HUES64 (cell line): Measurements from ENCODE around the gene BSN.

Experiments
- H3K27ac ChIP-seq: 2 replicates; pipeline ENCODE4 v1.7.0; 2013; ENCODE audit warnings: low read depth, low read length, inconsistent platforms
- H3K27me3 ChIP-seq: 2 replicates; pipeline ENCODE4 v1.6.1; 2013; ENCODE audit warnings: mild to moderate bottlenecking, low read length; ENCODE audit not compliant: insufficient read depth
- H3K36me3 ChIP-seq: 2 replicates; pipeline ENCODE4 v1.6.1; 2013; ENCODE audit warnings: mild to moderate bottlenecking, low read length; ENCODE audit not compliant: insufficient read depth
- H3K4me1 ChIP-seq: 2 replicates; pipeline ENCODE4 v1.6.1; 2013; ENCODE audit warnings: mild to moderate bottlenecking, low read length, moderate library complexity; ENCODE audit not compliant: insufficient read depth
- H3K4me3 ChIP-seq: 2 replicates; pipeline ENCODE4 v1.5.1; 2013; ENCODE audit warnings: mild to moderate bottlenecking, low read length, moderate library complexity
- H3K9ac ChIP-seq: 2 replicates; pipeline ENCODE4 v1.6.1; 2013; ENCODE audit warnings: mild to moderate bottlenecking, low read depth, low read length
- H3K9me3 ChIP-seq: 2 replicates; pipeline ENCODE4 v1.6.1; 2013; ENCODE audit warnings: low read depth, low read length; ENCODE audit not compliant: insufficient read depth
- WGBS: fragments of 150-250, 120-280 bp; methylation state at CpG from one replicate; pipeline ENCODE4 v1.1.7; 2013; ENCODE audit warnings: missing lambda C conversion rate; 5-methylcytosine and 5-hydroxymethylcytosine counted together

BSN gene

GRCh38 chr3:49630784-49631183, 76.5 kb downstream of the BSN start:
- Histone ChIP-seq H3K4me3 (no peak overlapping the region), H3K27ac (no peak overlapping the region), H3K27me3 (no peaks in the 10 kb centered on the region), H3K36me3 (no peaks in the 10 kb centered on the region), H3K9me3 (no peaks in the 10 kb centered on the region), H3K9ac (no peak overlapping the region), H3K4me1 (no peaks in the 10 kb centered on the region)
- WGBS, result 93% methylated on average over 1 of the region's 1 CpG

- Histone ChIP-seq H3K27me3 (no peaks in the 10 kb centered on the region), H3K4me3 (no peak overlapping the region), H3K9ac (no peak overlapping the region), H3K4me1 (no peaks in the 10 kb centered on the region), H3K9me3 (no peaks in the 10 kb centered on the region), H3K36me3 (no peaks in the 10 kb centered on the region), H3K27ac (no peak overlapping the region)
- 90% methylated on average over 3 of the region's 3 CpGs for WGBS
These were observed 80.5 kb downstream of the BSN start for GRCh38 chr3:49634736-49635135.

- H3K27me3 ChIP-seq, result no peaks in the 10 kb centered on the region
- H3K4me3 ChIP-seq, result no peak overlapping the region
- H3K27ac ChIP-seq, result no peak overlapping the region
- H3K4me1 ChIP-seq, result no peaks in the 10 kb centered on the region
- no peaks in the 10 kb centered on the region for H3K9me3 ChIP-seq
- 74% methylated on average over 7 of the region's 7 CpGs for WGBS
- no peak overlapping the region for H3K9ac ChIP-seq
- H3K36me3 ChIP-seq, result no peaks in the 10 kb centered on the region
These were observed 82.8 kb downstream of the BSN start for GRCh38 chr3:49636883-49637609.

GRCh38 chr3:49638445-49638844, 84.2 kb downstream of the BSN start:
- H3K4me3 ChIP-seq, result no peak overlapping the region
- no peaks in the 10 kb centered on the region for H3K27me3 ChIP-seq
- no peaks in the 10 kb centered on the region for H3K4me1 ChIP-seq
- H3K36me3 ChIP-seq, result no peaks in the 10 kb centered on the region
- WGBS, result 61% methylated on average over 8 of the region's 8 CpGs
- H3K27ac ChIP-seq, result no peak overlapping the region
- H3K9ac ChIP-seq, result no peak overlapping the region
- H3K9me3 ChIP-seq, result no peaks in the 10 kb centered on the region

- Histone ChIP-seq H3K9me3 (no peaks in the 10 kb centered on the region), H3K9ac (no peak overlapping the region), H3K36me3 (no peaks in the 10 kb centered on the region), H3K27ac (no peak overlapping the region), H3K4me3 (no peak overlapping the region), H3K27me3 (no peaks in the 10 kb centered on the region), H3K4me1 (no peaks in the 10 kb centered on the region)
- WGBS, result 94% methylated on average over 2 of the region's 2 CpGs
These were observed 85.3 kb downstream of the BSN start for GRCh38 chr3:49639551-49639950.

- no peaks in the 10 kb centered on the region for H3K4me1 ChIP-seq
- no peak overlapping the region for H3K4me3 ChIP-seq
- H3K27ac ChIP-seq, result no peak overlapping the region
- no peaks in the 10 kb centered on the region for H3K27me3 ChIP-seq
- no peaks in the 10 kb centered on the region for H3K36me3 ChIP-seq
- no peak overlapping the region for H3K9ac ChIP-seq
- no peaks in the 10 kb centered on the region for H3K9me3 ChIP-seq
- WGBS, result 78% methylated on average over 7 of the region's 7 CpGs
These were observed 87.0 kb downstream of the BSN start for GRCh38 chr3:49641292-49641691.

- no peaks in the 10 kb centered on the region for H3K27me3 ChIP-seq
- no peak overlapping the region for H3K4me3 ChIP-seq
- no peak overlapping the region for H3K27ac ChIP-seq
- H3K9me3 ChIP-seq, result no peaks in the 10 kb centered on the region
- 92% methylated on average over 14 of the region's 14 CpGs for WGBS
- H3K4me1 ChIP-seq, result no peaks in the 10 kb centered on the region
- H3K9ac ChIP-seq, result no peak overlapping the region
- no peaks in the 10 kb centered on the region for H3K36me3 ChIP-seq
These were observed 87.8 kb downstream of the BSN start for GRCh38 chr3:49641921-49642707.

- H3K9ac ChIP-seq, result no peak overlapping the region
- H3K9me3 ChIP-seq, result no peaks in the 10 kb centered on the region
- H3K27me3 ChIP-seq, result no peaks in the 10 kb centered on the region
- H3K4me1 ChIP-seq, result no peaks in the 10 kb centered on the region
- no peaks in the 10 kb centered on the region for H3K36me3 ChIP-seq
- H3K27ac ChIP-seq, result no peak overlapping the region
- WGBS, result 89% methylated on average over 9 of the region's 9 CpGs
- H3K4me3 ChIP-seq, result no peak overlapping the region
These were observed 88.5 kb downstream of the BSN start for GRCh38 chr3:49642708-49643145.

- Histone ChIP-seq H3K4me1 (no peaks in the 10 kb centered on the region), H3K36me3 (no peaks in the 10 kb centered on the region), H3K9ac (no peak overlapping the region), H3K4me3 (no peak overlapping the region), H3K9me3 (no peaks in the 10 kb centered on the region), H3K27me3 (no peaks in the 10 kb centered on the region), H3K27ac (no peak overlapping the region)
- WGBS, result 94% methylated on average over 8 of the region's 8 CpGs
These were observed 90.4 kb downstream of the BSN start for GRCh38 chr3:49644684-49645083.

GRCh38 chr3:49646236-49646635, 92.0 kb downstream of the BSN start:
- Histone ChIP-seq H3K9me3 (no peaks in the 10 kb centered on the region), H3K9ac (no peak overlapping the region), H3K27me3 (no peaks in the 10 kb centered on the region), H3K4me1 (no peaks in the 10 kb centered on the region), H3K4me3 (no peak overlapping the region), H3K36me3 (no peaks in the 10 kb centered on the region), H3K27ac (no peak overlapping the region)
- 91% methylated on average over 3 of the region's 3 CpGs for WGBS

GRCh38 chr3:49647741-49648140, 93.5 kb downstream of the BSN start:
- Histone ChIP-seq H3K9me3 (no peaks in the 10 kb centered on the region), H3K9ac (no peak overlapping the region), H3K27ac (no peak overlapping the region), H3K27me3 (no peaks in the 10 kb centered on the region), H3K36me3 (no peaks in the 10 kb centered on the region), H3K4me3 (no peak overlapping the region), H3K4me1 (no peaks in the 10 kb centered on the region)
- 78% methylated on average over 2 of the region's 2 CpGs for whole genome bisulfite sequencing
